HG02798 (cell line): ENCODE data around the gene TMEM108.

Source experiments
- ATAC-seq: cut with Tn5 transposase; IDR thresholded peaks from one replicate; pipeline ENCODE4 v1.9.1; 2021; ENCODE audit warnings: mild to moderate bottlenecking; ENCODE audit not compliant: unreplicated experiment, poor library complexity

The TMEM108 gene

GRCh38 chr3:133159498-133160475 is 121.6 kb downstream of the TMEM108 start:
- ATAC-seq, result peak; percentile 48

- no peak for ATAC-seq
These were observed 123.5 kb downstream of the TMEM108 start for GRCh38 chr3:133161656-133162055.

- ATAC-seq, result no peak
These were observed 124.1 kb downstream of the TMEM108 start for GRCh38 chr3:133162265-133162664.

GRCh38 chr3:133162670-133163305 is 124.6 kb downstream of the TMEM108 start:
- no peak for ATAC-seq

- ATAC-seq, result no peak
These were observed 129.3 kb downstream of the TMEM108 start for GRCh38 chr3:133167340-133168024.

GRCh38 chr3:133168025-133168401 is 129.8 kb downstream of the TMEM108 start:
- ATAC-seq, result no peak

- ATAC-seq, result no peak
These were observed 131.3 kb downstream of the TMEM108 start for GRCh38 chr3:133169331-133170068.

GRCh38 chr3:133171831-133172230 is 133.6 kb downstream of the TMEM108 start:
- no peak for ATAC-seq

- no peak for ATAC-seq
These were observed 143.4 kb downstream of the TMEM108 start for GRCh38 chr3:133181392-133182150.

- no peak for ATAC-seq
These were observed 149.7 kb downstream of the TMEM108 start for GRCh38 chr3:133187870-133188379.

GRCh38 chr3:133188996-133189395 is 150.8 kb downstream of the TMEM108 start:
- ATAC-seq, result no peak

GRCh38 chr3:133189893-133190292 is 151.7 kb downstream of the TMEM108 start:
- no peak for ATAC-seq

GRCh38 chr3:133191818-133192217 is 153.6 kb downstream of the TMEM108 start:
- ATAC-seq, result no peak

- no peak for ATAC-seq
These were observed 154.3 kb downstream of the TMEM108 start for GRCh38 chr3:133192363-133192945.

GRCh38 chr3:133192967-133193366 is 154.8 kb downstream of the TMEM108 start:
- no peak for ATAC-seq

- no peak for ATAC-seq
These were observed 158.3 kb downstream of the TMEM108 start for GRCh38 chr3:133196527-133196926.

GRCh38 chr3:133197619-133198018 is 159.4 kb downstream of the TMEM108 start:
- ATAC-seq, result no peak

GRCh38 chr3:133206921-133207320 is 168.7 kb downstream of the TMEM108 start:
- ATAC-seq, result no peak

- ATAC-seq, result no peak
These were observed 170.0 kb downstream of the TMEM108 start for GRCh38 chr3:133208184-133208583.
